OCI-LY7 (cell line): ENCODE data around the gene TMEM186. TPM values are rescaled to one million over a fixed set of nuclear protein-coding genes. Genes with fewer than 3 reads are reported as not detected.
"Not testable (repeated sequence)": the region's sequence is repeated elsewhere in the genome, so short reads cannot be mapped to it uniquely, and the experiment has no call there.

Experiments
- BruUV-seq: library from RNA; stranded (reverse); fragments of 400-500 nt; replicated peaks from 2 replicates; lab custom pipeline; 2021; lab: Mats Ljungman, UMichigan
- CTCF ChIA-PET: fragments of 300-600 bp; sonication (Branson Sonifier 250); formaldehyde crosslinking; loops from one replicate; lab custom pipeline; 2022; ENCODE audit warnings: antibody characterized with exemption; ENCODE audit not compliant: unreplicated experiment; lab: Charles Lee
- POLR2A ChIA-PET: fragments of 300-600 bp; sonication (Branson Sonifier 250); formaldehyde crosslinking; loops from one replicate; lab custom pipeline; 2022; ENCODE audit warnings: antibody characterized with exemption; lab: Charles Lee
- DNase-seq: peaks from one replicate; pipeline ENCODE4 v3.0.0-alpha.2; 2015; ENCODE audit warnings: low spot score
- H2AFZ ChIP-seq: fragments of 200-600 bp; sonication (generic), shearing (Covaris generic); 2 replicates; pipeline ENCODE4 v1.6.1; 2014; ENCODE audit warnings: mild to moderate bottlenecking, antibody characterized with exemption, low read length, moderate library complexity
- H3K27ac ChIP-seq: fragments of 200-600 bp; sonication (generic); 2 replicates; pipeline ENCODE4 v1.5.1; 2014; ENCODE audit warnings: mixed run types, low read depth, mild to moderate bottlenecking, moderate library complexity, low read length, inconsistent platforms; ENCODE audit not compliant: poor library complexity, severe bottlenecking
- H3K36me3 ChIP-seq: fragments of 200-600 bp; sonication (generic); 2 replicates; pipeline ENCODE4 v1.6.1; 2014; ENCODE audit warnings: mild to moderate bottlenecking, antibody characterized with exemption, low read length, moderate library complexity, mixed read lengths; ENCODE audit not compliant: insufficient read depth
- H3K4me1 ChIP-seq: fragments of 200-600 bp; sonication (generic); 2 replicates; pipeline ENCODE4 v1.5.1; 2014; ENCODE audit warnings: mild to moderate bottlenecking, low read length; ENCODE audit not compliant: insufficient read depth, poor library complexity, severe bottlenecking
- H3K4me2 ChIP-seq: fragments of 200-600 bp; sonication (generic); 2 replicates; pipeline ENCODE4 v1.6.1; 2014; ENCODE audit warnings: mild to moderate bottlenecking, low read length
- H3K4me3 ChIP-seq: fragments of 200-600 bp; sonication (generic); 2 replicates; pipeline ENCODE4 v1.5.1; 2014; ENCODE audit warnings: mild to moderate bottlenecking, low read depth, low read length; ENCODE audit not compliant: poor library complexity, severe bottlenecking
- H3K79me2 ChIP-seq: fragments of 200-600 bp; sonication (generic); 2 replicates; pipeline ENCODE4 v1.6.1; 2016; ENCODE audit warnings: low read depth, mild to moderate bottlenecking, low read length, moderate library complexity, mixed read lengths; ENCODE audit not compliant: insufficient read depth
- H3K9me2 ChIP-seq: fragments of 200-600 bp; sonication (generic); 2 replicates; pipeline ENCODE4 v1.6.1; 2016; ENCODE audit warnings: mild to moderate bottlenecking, low read length, mixed read lengths; ENCODE audit not compliant: insufficient read depth
- H3K9me3 ChIP-seq: fragments of 200-600 bp; sonication (generic); 2 replicates; pipeline ENCODE4 v1.6.1; 2014; ENCODE audit warnings: mild to moderate bottlenecking, mixed run types, low read length, mixed read lengths
- H4K20me1 ChIP-seq: fragments of 200-600 bp; sonication (generic); 2 replicates; pipeline ENCODE4 v1.6.1; 2014; ENCODE audit warnings: mild to moderate bottlenecking, antibody characterized with exemption, low read length, moderate library complexity, mixed read lengths; ENCODE audit not compliant: insufficient read depth
- CTCF ChIP-seq: fragments of 200-600 bp; sonication (generic); conservative IDR thresholded peaks from 2 replicates; pipeline ENCODE4 v1.5.1; 2014; ENCODE audit warnings: mild to moderate bottlenecking, antibody characterized with exemption, low read length, moderate library complexity, mixed read lengths
- EZH2phosphoT487 ChIP-seq: fragments of 200-600 bp; sonication (generic); IDR thresholded peaks from 2 replicates; pipeline ENCODE4 v1.6.1; 2018; ENCODE audit warnings: low read depth, borderline replicate concordance, mild to moderate bottlenecking, mixed run types, antibody characterized with exemption, low read length, moderate library complexity, mixed read lengths
- intact Hi-C: fragments of 100-400 bp; cut with micrococcal nuclease; formaldehyde crosslinking; loops from one replicate; pipeline ENCODE4 v1.10.0; 2022; ENCODE audit not compliant: unreplicated experiment
- total RNA-seq, 2 experiments: library from RNA; depleted of rRNA in 1 of 2; stranded (reverse); fragments of >200 nt in 1 of 2; shearing (Covaris generic) in 1 of 2; gene quantifications; 2 replicates each; pipeline ENCODE4 v1.2.3, GENCODE V29; 2014 to 2022

Gene TMEM186
- total RNA-seq, 2 experiments from 2014 or later: 11.7 to 18.1 TPM

- no peak for DNase-seq
- H4K20me1 ChIP-seq: peaks cover 8% of the 10 kb centered on the region; the same call in 1 of the 2 replicates
- H3K27ac ChIP-seq: no peak overlapping the region
- H2AFZ ChIP-seq: no peak overlapping the region
- H3K4me3 ChIP-seq: no peak overlapping the region
- no peak for TF ChIP-seq EZH2phosphoT487
- TF ChIP-seq CTCF: no peak
- peaks cover 25% of the 10 kb centered on the region for H3K4me1 ChIP-seq
- no peaks in the 10 kb centered on the region for H3K9me2 ChIP-seq
- ChIA-PET POLR2A (no interaction called here), CTCF (no interaction called here)
- H3K79me2 ChIP-seq: peaks cover 40% of the 10 kb centered on the region
- H3K4me2 ChIP-seq: no peak overlapping the region
- intact Hi-C loops: loop anchor here (5.0 kb wide), 1 partner anchor 87 kb away; the partner anchor contains the start of gene LITAFD
- no peaks in the 10 kb centered on the region for H3K9me3 ChIP-seq
- no TSS peak for BruUV-seq
- H3K36me3 ChIP-seq: peaks cover 18% of the 10 kb centered on the region; the same call in 1 of the 2 replicates
These were observed 2.3 kb downstream of the TMEM186 start for GRCh38 chr16:8795091-8795490.

DNA sequence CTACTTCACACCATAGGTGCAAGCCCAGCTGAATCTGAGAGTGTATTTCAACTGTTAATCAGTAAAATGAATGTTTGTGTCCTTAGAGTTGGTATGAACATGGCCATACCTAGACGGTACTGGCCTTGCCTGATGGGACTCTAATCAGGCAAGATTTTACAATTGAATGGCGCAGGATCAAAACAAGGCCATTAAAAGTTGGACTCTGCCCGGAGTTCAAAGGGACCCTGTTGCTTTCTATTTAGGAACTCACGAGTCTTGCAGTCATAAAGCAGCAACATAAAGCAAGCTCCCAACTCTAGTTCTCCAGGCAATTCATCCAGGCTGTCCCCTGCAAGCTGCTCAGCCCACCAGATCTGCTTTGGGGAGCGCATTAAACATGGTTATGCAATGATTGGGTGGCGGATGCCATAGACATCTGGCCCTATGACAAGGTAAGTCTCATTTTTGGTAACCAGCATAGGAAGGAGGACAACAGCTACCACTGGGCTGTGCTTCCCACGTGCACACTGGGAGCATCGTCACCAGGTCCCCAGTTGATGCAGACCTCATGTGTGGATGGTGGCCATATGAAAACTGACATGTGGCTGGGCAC, 8.8 kb downstream of the TMEM186 start:
- no peak overlapping the region for H3K4me3 ChIP-seq
- no peak for TF ChIP-seq EZH2phosphoT487
- H3K79me2 ChIP-seq: no peaks in the 10 kb centered on the region
- DNase-seq: no peak
- H2AFZ ChIP-seq: no peak overlapping the region
- BruUV-seq: no TSS peak
- no peaks in the 10 kb centered on the region for H3K36me3 ChIP-seq
- no peaks in the 10 kb centered on the region for H4K20me1 ChIP-seq
- ChIA-PET CTCF (no interaction called here), POLR2A (no interaction called here)
- no peaks in the 10 kb centered on the region for H3K9me2 ChIP-seq
- no peak overlapping the region for H3K27ac ChIP-seq
- intact Hi-C loops: no loop called here
- no peak overlapping the region for H3K4me2 ChIP-seq
- no peaks in the 10 kb centered on the region for H3K9me3 ChIP-seq
- H3K4me1 ChIP-seq: no peaks in the 10 kb centered on the region

- H3K4me2 ChIP-seq, H3K36me3 ChIP-seq, H3K9me2 ChIP-seq, H3K27ac ChIP-seq, intact Hi-C loops, H3K4me1 ChIP-seq, CTCF ChIA-PET, BruUV-seq, H3K9me3 ChIP-seq, H2AFZ ChIP-seq, H3K4me3 ChIP-seq, H3K79me2 ChIP-seq, DNase-seq, H4K20me1 ChIP-seq, POLR2A ChIA-PET: not testable (repeated sequence)
These were observed 11.1 kb downstream of the TMEM186 start for GRCh38 chr16:8786316-8786715.
